Testis (tissue), 2 donors: ENCODE results near the gene CCDC7.

Source experiments
- CTCF ChIP-seq, 3 experiments: fragments of 450-650 bp in 2 of 3; fragments of 200-600 bp in 1 of 3; sonication (generic) in 1 of 3; IDR thresholded peaks; one replicate each; pipeline ENCODE4 v1.5.1; 2016 to 2019; ENCODE audit warnings: antibody characterized with exemption in 3 of 3, mild to moderate bottlenecking in 2 of 3, moderate library complexity in 1 of 3
- POLR2A ChIP-seq: fragments of 450-650 bp; IDR thresholded peaks from one replicate; pipeline ENCODE4 v1.6.1; 2017; ENCODE audit warnings: antibody characterized with exemption, mild to moderate bottlenecking, moderate library complexity

- TF ChIP-seq POLR2A: no peak
- TF ChIP-seq CTCF (IDR thresholded peaks at IDR 0.05): no peak
Observed at GRCh38 chr10:32793033-32793432, 347.1 kb downstream of the CCDC7 start.
